H9 (cell line): Measurements from ENCODE around the gene MT1A. TPM values are rescaled to one million over a fixed set of nuclear protein-coding genes. Genes with fewer than 3 reads are reported as not detected.

Experiments used
- DNase-seq: peaks from one replicate; pipeline ENCODE4 v3.0.0-alpha.2; 2017
- H2AFZ ChIP-seq: one replicate; pipeline ENCODE4 v1.6.1; 2013; ENCODE audit warnings: mild to moderate bottlenecking, low read length, control low read depth, moderate library complexity
- H2AK5ac ChIP-seq: 2 replicates; pipeline ENCODE4 v1.6.1; 2013; ENCODE audit warnings: low read length, control low read depth, mixed read lengths; ENCODE audit not compliant: insufficient read length
- H2BK120ac ChIP-seq: one replicate; pipeline ENCODE4 v1.6.1; 2013; ENCODE audit warnings: low read depth, mild to moderate bottlenecking, low read length, control low read depth, inconsistent platforms; ENCODE audit not compliant: poor library complexity, severe bottlenecking
- H2BK12ac ChIP-seq: 2 replicates; pipeline ENCODE4 v1.6.1; 2013; ENCODE audit warnings: low read length, control low read depth, mixed read lengths, low read depth; ENCODE audit not compliant: insufficient read length
- H2BK15ac ChIP-seq: 2 replicates; pipeline ENCODE4 v1.6.1; 2013; ENCODE audit warnings: low read depth, low read length, control low read depth
- H2BK20ac ChIP-seq: one replicate; pipeline ENCODE4 v1.6.1; 2013; ENCODE audit warnings: low read depth, mild to moderate bottlenecking, low read length, control low read depth, inconsistent platforms; ENCODE audit not compliant: poor library complexity, severe bottlenecking
- H2BK5ac ChIP-seq: 2 replicates; pipeline ENCODE4 v1.6.1; 2013; ENCODE audit warnings: low read length, control low read depth, mixed read lengths; ENCODE audit not compliant: insufficient read length
- H3K14ac ChIP-seq: 2 replicates; pipeline ENCODE4 v1.6.1; 2013; ENCODE audit warnings: low read length, control low read depth; ENCODE audit not compliant: insufficient read depth
- H3K18ac ChIP-seq: 2 replicates; pipeline ENCODE4 v1.6.1; 2013; ENCODE audit warnings: low read depth, mild to moderate bottlenecking, mixed read lengths, low read length, control low read depth; ENCODE audit not compliant: insufficient read length
- H3K23ac ChIP-seq: 2 replicates; pipeline ENCODE4 v1.6.1; 2013; ENCODE audit warnings: low read length, control low read depth, mixed read lengths, low read depth; ENCODE audit not compliant: insufficient read length
- H3K23me2 ChIP-seq: 2 replicates; pipeline ENCODE4 v1.6.1; 2013; ENCODE audit warnings: low read depth, mild to moderate bottlenecking, mixed read lengths, low read length, control low read depth; ENCODE audit not compliant: insufficient read length, poor library complexity, severe bottlenecking
- H3K27ac ChIP-seq: 2 replicates; pipeline ENCODE4 v1.5.1; 2013; ENCODE audit warnings: low read length, control low read depth, mixed read lengths, low read depth; ENCODE audit not compliant: insufficient read length
- H3K27me3 ChIP-seq: 2 replicates; pipeline ENCODE4 v1.6.1; 2013; ENCODE audit warnings: low read length, control low read depth, inconsistent platforms; ENCODE audit not compliant: insufficient read depth
- H3K4ac ChIP-seq: 2 replicates; pipeline ENCODE4 v1.6.1; 2013; ENCODE audit warnings: low read depth, mild to moderate bottlenecking, control low read depth, inconsistent platforms, low read length, moderate library complexity
- H3K4me1 ChIP-seq: 2 replicates; pipeline ENCODE4 v1.6.1; 2013; ENCODE audit warnings: low read length, control low read depth, inconsistent platforms; ENCODE audit not compliant: insufficient read depth
- H3K4me2 ChIP-seq: 2 replicates; pipeline ENCODE4 v1.6.1; 2013; ENCODE audit warnings: low read length, control low read depth, mixed read lengths; ENCODE audit not compliant: insufficient read length, insufficient read depth
- H3K56ac ChIP-seq: 2 replicates; pipeline ENCODE4 v1.6.1; 2013; ENCODE audit warnings: low read depth, mild to moderate bottlenecking, mixed read lengths, low read length, control low read depth; ENCODE audit not compliant: insufficient read length
- H3K79me1 ChIP-seq: 2 replicates; pipeline ENCODE4 v1.6.1; 2013; ENCODE audit warnings: low read depth, mild to moderate bottlenecking, moderate library complexity, low read length, control low read depth, inconsistent platforms; ENCODE audit not compliant: insufficient read depth, poor library complexity, severe bottlenecking
- H3K79me2 ChIP-seq: 2 replicates; pipeline ENCODE4 v1.6.1; 2013; ENCODE audit warnings: low read length, control low read depth, inconsistent platforms; ENCODE audit not compliant: insufficient read depth
- H3K9ac ChIP-seq: 2 replicates; pipeline ENCODE4 v1.6.1; 2013; ENCODE audit warnings: low read length, control low read depth, mixed read lengths; ENCODE audit not compliant: insufficient read length; ENCODE audit errors: extremely low read depth
- H3K9me3 ChIP-seq: one replicate; pipeline ENCODE4 v1.6.1; 2013; ENCODE audit warnings: low read depth, low read length, inconsistent platforms; ENCODE audit not compliant: control insufficient read depth
- H3T11ph ChIP-seq: one replicate; pipeline ENCODE4 v1.6.1; 2013; ENCODE audit warnings: mild to moderate bottlenecking, low read length, control low read depth, inconsistent platforms
- H4K20me1 ChIP-seq: one replicate; pipeline ENCODE4 v1.6.1; 2013; ENCODE audit not compliant: control insufficient read depth, insufficient read length, insufficient read depth
- H4K5ac ChIP-seq: 2 replicates; pipeline ENCODE4 v1.6.1; 2013; ENCODE audit warnings: low read depth, mild to moderate bottlenecking, mixed read lengths, low read length, control low read depth; ENCODE audit not compliant: insufficient read length
- H4K8ac ChIP-seq: replicated peaks from 2 replicates; pipeline ENCODE4 v1.6.1; 2013; ENCODE audit warnings: low read length, control low read depth, mixed read lengths, low read depth; ENCODE audit not compliant: insufficient read length
- H4K91ac ChIP-seq: 2 replicates; pipeline ENCODE4 v1.6.1; 2013; ENCODE audit warnings: low read depth, mild to moderate bottlenecking, moderate library complexity, mixed read lengths, low read length, control low read depth; ENCODE audit not compliant: insufficient read length
- H3K27ac Mint-ChIP-seq, 3 experiments: 2 replicates in 2 of 3; 3 replicates in 1 of 3; pipeline ENCODE4 v1.8.0; 2020 to 2021; ENCODE audit warnings: mixed read lengths in 3 of 3, mild to moderate bottlenecking in 1 of 3, moderate library complexity in 1 of 3
- H3K27me3 Mint-ChIP-seq: 2 replicates; pipeline ENCODE4 v1.8.0; 2021; ENCODE audit warnings: low read depth, mild to moderate bottlenecking, moderate library complexity, mixed read lengths
- H3K36me3 Mint-ChIP-seq, 3 experiments: 2 replicates in 2 of 3; 3 replicates in 1 of 3; pipeline ENCODE4 v1.8.0; 2020 to 2021; ENCODE audit warnings: low read depth in 3 of 3, mixed read lengths in 3 of 3; ENCODE audit not compliant: insufficient read depth in 1 of 3
- H3K4me1 Mint-ChIP-seq, 2 experiments: 2 replicates each; pipeline ENCODE4 v1.8.0; 2020; ENCODE audit warnings: mixed read lengths in 2 of 2
- H3K4me3 Mint-ChIP-seq, 2 experiments: 2 replicates in 1 of 2; 3 replicates in 1 of 2; pipeline ENCODE4 v1.8.0; 2020 to 2021; ENCODE audit warnings: mild to moderate bottlenecking in 2 of 2, mixed read lengths in 2 of 2, moderate library complexity in 1 of 2
- H3K9me3 Mint-ChIP-seq, 2 experiments: 2 replicates in 1 of 2; 3 replicates in 1 of 2; pipeline ENCODE4 v1.8.0; 2020; ENCODE audit warnings: mild to moderate bottlenecking in 2 of 2, mixed read lengths in 2 of 2, moderate library complexity in 1 of 2
- WGBS: extraction: QIAGEN DNeasy Blood & Tissue Kit; methylation state at CpG from one replicate; pipeline ENCODE4 v1.1.7; 2013; ENCODE audit warnings: missing lambda C conversion rate, low lambda C conversion rate, mixed read lengths; ENCODE audit not compliant: insufficient read length; ENCODE audit errors: extremely low coverage; 5-methylcytosine and 5-hydroxymethylcytosine counted together
- total RNA-seq: library from RNA; stranded (reverse); gene quantifications from 2 replicates; pipeline ENCODE4 v1.2.1, GENCODE V29; 2021
- TF ChIP-seq, protein P1 (sequence below): fragments of 200-600 bp; sonication (generic); conservative IDR thresholded peaks from 3 replicates; pipeline ENCODE4 v1.8.0; 2021; ENCODE audit warnings: antibody characterized with exemption, mild to moderate bottlenecking

The MT1A gene
- total RNA-seq, 1 experiment from 2014 or later, result not detected

DNA sequence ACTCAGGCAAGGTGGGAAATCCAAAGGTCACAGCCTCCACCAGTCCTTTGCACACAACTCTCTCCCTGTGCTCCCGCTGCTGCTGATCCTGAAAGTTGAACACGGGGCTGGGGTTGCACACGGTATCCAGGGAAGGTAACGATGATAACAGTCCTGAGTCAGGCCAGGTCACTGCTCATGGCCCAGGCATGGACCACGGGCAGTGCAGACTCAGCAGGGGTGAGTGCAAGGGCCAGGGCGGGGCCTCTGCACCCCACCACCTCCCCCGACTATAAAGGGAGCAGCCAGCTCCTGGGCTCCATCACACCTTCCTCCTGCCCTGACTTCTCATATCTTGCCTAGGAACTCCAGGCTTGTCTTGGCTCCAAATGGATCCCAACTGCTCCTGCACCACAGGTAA, 13.1 kb downstream of the MT1A start, which contains the start of gene MT1B:
Gene MT1B, plus strand, starts transcription at position 301 of the 400 bp plus-strand sequence. Its CDS starts 68 bp downstream, at position 369.
- peaks cover 2 to 12% of the 10 kb centered on the region in 2 experiments; a peak in 2 of 4 replicates for H3K4me1 Mint-ChIP-seq
- Histone ChIP-seq H4K5ac (no peak within 1 kb of the TSS), H3K23ac (no peak within 1 kb of the TSS), H3K4ac (no peak within 1 kb of the TSS), H2BK120ac (no peak within 1 kb of the TSS), H2BK15ac (no peak within 1 kb of the TSS), H2AK5ac (no peak within 1 kb of the TSS), H3K23me2 (no peaks in the 10 kb centered on the region), H2AFZ (no peak within 1 kb of the TSS), H2BK20ac (no peak within 1 kb of the TSS), H4K91ac (no peak within 1 kb of the TSS), H3K27ac (no peak within 1 kb of the TSS), H3K56ac (no peak within 1 kb of the TSS), H4K8ac (no peak within 1 kb of the TSS), H3K14ac (no peak within 1 kb of the TSS), H3K79me1 (no peaks in the 10 kb centered on the region), H4K20me1 (no peaks in the 10 kb centered on the region), H3T11ph (no peak within 1 kb of the TSS), H3K9ac (no peak within 1 kb of the TSS), H3K79me2 (no peaks in the 10 kb centered on the region), H3K4me1 (no peaks in the 10 kb centered on the region), H2BK5ac (no peak within 1 kb of the TSS), H3K9me3 (no peaks in the 10 kb centered on the region), H3K4me2 (no peak within 1 kb of the TSS), H3K27me3 (peaks cover 11% of the 10 kb centered on the region; the same call in 1 of the 2 replicates), H2BK12ac (no peak within 1 kb of the TSS), H3K18ac (no peak within 1 kb of the TSS)
- DNase-seq, result no peak
- H3K4me3 Mint-ChIP-seq, result no peak within 1 kb of the TSS
- WGBS, result no CpG with 5 or more reads among the region's 7 CpGs
- no peak within 1 kb of the TSS; a peak in 1 of 7 replicates for H3K27ac Mint-ChIP-seq
- H3K9me3 Mint-ChIP-seq, result no peaks in the 10 kb centered on the region
- peaks cover 79% of the 10 kb centered on the region for H3K27me3 Mint-ChIP-seq
- no peaks in the 10 kb centered on the region for H3K36me3 Mint-ChIP-seq
- TF ChIP-seq, protein P1, sequence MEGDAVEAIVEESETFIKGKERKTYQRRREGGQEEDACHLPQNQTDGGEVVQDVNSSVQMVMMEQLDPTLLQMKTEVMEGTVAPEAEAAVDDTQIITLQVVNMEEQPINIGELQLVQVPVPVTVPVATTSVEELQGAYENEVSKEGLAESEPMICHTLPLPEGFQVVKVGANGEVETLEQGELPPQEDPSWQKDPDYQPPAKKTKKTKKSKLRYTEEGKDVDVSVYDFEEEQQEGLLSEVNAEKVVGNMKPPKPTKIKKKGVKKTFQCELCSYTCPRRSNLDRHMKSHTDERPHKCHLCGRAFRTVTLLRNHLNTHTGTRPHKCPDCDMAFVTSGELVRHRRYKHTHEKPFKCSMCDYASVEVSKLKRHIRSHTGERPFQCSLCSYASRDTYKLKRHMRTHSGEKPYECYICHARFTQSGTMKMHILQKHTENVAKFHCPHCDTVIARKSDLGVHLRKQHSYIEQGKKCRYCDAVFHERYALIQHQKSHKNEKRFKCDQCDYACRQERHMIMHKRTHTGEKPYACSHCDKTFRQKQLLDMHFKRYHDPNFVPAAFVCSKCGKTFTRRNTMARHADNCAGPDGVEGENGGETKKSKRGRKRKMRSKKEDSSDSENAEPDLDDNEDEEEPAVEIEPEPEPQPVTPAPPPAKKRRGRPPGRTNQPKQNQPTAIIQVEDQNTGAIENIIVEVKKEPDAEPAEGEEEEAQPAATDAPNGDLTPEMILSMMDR, result no peak
